ENCODE data around the gene GLCE. TPM values are rescaled to one million over a fixed set of nuclear protein-coding genes. Genes with fewer than 3 reads are reported as not detected.

Gene GLCE
- total RNA-seq, 2 experiments from 2014 or later, result 4.6 to 5.0 TPM

DNA sequence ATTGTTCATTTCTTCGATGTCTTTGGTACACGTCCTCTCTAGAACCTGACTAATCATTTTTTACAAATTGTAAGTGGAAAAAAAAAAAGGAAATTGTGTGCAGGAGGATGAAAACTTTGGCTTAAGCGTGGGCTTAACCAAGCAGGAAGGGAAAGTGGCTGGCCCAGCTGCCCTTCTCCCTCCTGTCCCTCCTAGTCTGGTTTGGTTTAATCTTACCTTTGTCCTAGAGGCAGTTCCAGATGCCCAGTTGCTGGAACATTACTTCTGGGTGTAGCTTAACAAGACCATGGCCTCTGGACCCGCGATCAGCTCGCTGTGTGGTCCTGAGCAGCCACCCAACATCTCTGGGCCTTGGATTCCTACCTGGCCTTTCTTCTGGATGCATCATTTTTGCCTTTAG, 153.7 kb downstream of the GLCE start:
- H3K9me3 Mint-ChIP-seq, result no peaks in the 10 kb centered on the region
- H3K4me1 Mint-ChIP-seq, result peaks cover 3% of the 10 kb centered on the region
- H3K36me3 Mint-ChIP-seq, result no peaks in the 10 kb centered on the region
- no peak for DNase-seq
- H3K27me3 Mint-ChIP-seq, result no peaks in the 10 kb centered on the region
- no peak overlapping the region for H3K4me3 Mint-ChIP-seq
- H3K27ac Mint-ChIP-seq, result no peak overlapping the region

- Mint-ChIP-seq H3K4me1 (peaks cover 3% of the 10 kb centered on the region), H3K4me3 (no peak overlapping the region), H3K36me3 (no peaks in the 10 kb centered on the region), H3K9me3 (no peaks in the 10 kb centered on the region), H3K27me3 (peaks cover 2% of the 10 kb centered on the region), H3K27ac (no peak overlapping the region)
- DNase-seq, result no peak
Measured at GRCh38 chr15:69314736-69315135, 154.3 kb downstream of the GLCE start.

- DNase-seq, result no peak
- no peaks in the 10 kb centered on the region for H3K9me3 Mint-ChIP-seq
- H3K36me3 Mint-ChIP-seq, result no peaks in the 10 kb centered on the region
- peaks cover 5% of the 10 kb centered on the region for H3K27me3 Mint-ChIP-seq
- H3K4me3 Mint-ChIP-seq, result no peak overlapping the region
- H3K4me1 Mint-ChIP-seq, result peaks cover 3% of the 10 kb centered on the region
- no peak overlapping the region for H3K27ac Mint-ChIP-seq
Measured at GRCh38 chr15:69315402-69316110, 155.1 kb downstream of the GLCE start.

GRCh38 chr15:69316291-69316690, 155.9 kb downstream of the GLCE start:
- H3K36me3 Mint-ChIP-seq, result no peaks in the 10 kb centered on the region

GRCh38 chr15:69317392-69317841, 157.0 kb downstream of the GLCE start:
- Mint-ChIP-seq H3K9me3 (no peaks in the 10 kb centered on the region), H3K27ac (no peak overlapping the region), H3K4me1 (peaks cover 11% of the 10 kb centered on the region), H3K4me3 (no peak overlapping the region), H3K36me3 (no peaks in the 10 kb centered on the region), H3K27me3 (peaks cover 11% of the 10 kb centered on the region)
- DNase-seq, result no peak

More at GRCh38 chr15:69316291-69316690, 155.9 kb downstream of the GLCE start:
- Mint-ChIP-seq H3K27ac (no peak overlapping the region), H3K4me1 (peaks cover 11% of the 10 kb centered on the region), H3K9me3 (no peaks in the 10 kb centered on the region), H3K4me3 (no peak overlapping the region), H3K27me3 (peaks cover 5% of the 10 kb centered on the region)
- no peak for DNase-seq

GRCh38 chr15:69318033-69318432, 157.6 kb downstream of the GLCE start:
- Mint-ChIP-seq H3K36me3 (no peaks in the 10 kb centered on the region), H3K27ac (no peak overlapping the region), H3K9me3 (no peaks in the 10 kb centered on the region), H3K27me3 (peaks cover 16% of the 10 kb centered on the region), H3K4me3 (no peak overlapping the region), H3K4me1 (peaks cover 11% of the 10 kb centered on the region)
- DNase-seq, result no peak

- Mint-ChIP-seq H3K9me3 (no peaks in the 10 kb centered on the region), H3K27me3 (peaks cover 16% of the 10 kb centered on the region), H3K27ac (no peak overlapping the region), H3K4me1 (peaks cover 8% of the 10 kb centered on the region), H3K36me3 (no peaks in the 10 kb centered on the region), H3K4me3 (no peak overlapping the region)
- no peak for DNase-seq
Measured at GRCh38 chr15:69319384-69320375, 159.2 kb downstream of the GLCE start.

- peaks cover 16% of the 10 kb centered on the region for H3K27me3 Mint-ChIP-seq
- H3K27ac Mint-ChIP-seq, result peak overlapping the region; percentile 69
- peak overlapping the region; percentile 0 for H3K4me3 Mint-ChIP-seq
- no peaks in the 10 kb centered on the region for H3K9me3 Mint-ChIP-seq
- DNase-seq, result no peak
- H3K36me3 Mint-ChIP-seq, result no peaks in the 10 kb centered on the region
- H3K4me1 Mint-ChIP-seq, result peaks cover 8% of the 10 kb centered on the region
Measured at GRCh38 chr15:69320977-69321554, 160.6 kb downstream of the GLCE start.

Other genes with a start within 250 kb of the GLCE start
- 1 to 10 TPM; 1.1 to 1.4 TPM for gene SPESP1, start 230.1 kb upstream of the GLCE start, total RNA-seq
- not detected for gene NOX5, start 145.9 kb upstream of the GLCE start, total RNA-seq
- under 1 TPM; 0.06 to 0.23 TPM for gene PAQR5, start 138.3 kb downstream of the GLCE start, total RNA-seq

All from activated naive CD8-positive, alpha-beta T cell treated with anti-CD3 and anti-CD28 coated beads for 36 hours (primary cell).